Tibial nerve (tissue), 4 donors: Measurements from ENCODE around the gene SSBP2.

Experiments used
- CTCF ChIP-seq, 5 experiments: fragments of 200-600 bp in 3 of 5; fragments of 450-650 bp in 2 of 5; sonication (generic) in 3 of 5; IDR thresholded peaks; one replicate each; pipeline ENCODE4 v1.5.1; 2016 to 2019; ENCODE audit warnings: antibody characterized with exemption in 5 of 5, mild to moderate bottlenecking in 3 of 5, moderate library complexity in 2 of 5
- EP300 ChIP-seq, 2 donors: sonication (generic); formaldehyde crosslinking; IDR thresholded peaks; one replicate each; pipeline ENCODE4 v1.6.1; 2017; ENCODE audit warnings: antibody characterized with exemption in 2 of 2, mild to moderate bottlenecking in 1 of 2
- POLR2A ChIP-seq, 2 donors: fragments of 450-650 bp; IDR thresholded peaks; one replicate each; pipeline ENCODE4 v1.6.1; 2017; ENCODE audit warnings: antibody characterized with exemption in 2 of 2, mild to moderate bottlenecking in 2 of 2, moderate library complexity in 2 of 2

DNA sequence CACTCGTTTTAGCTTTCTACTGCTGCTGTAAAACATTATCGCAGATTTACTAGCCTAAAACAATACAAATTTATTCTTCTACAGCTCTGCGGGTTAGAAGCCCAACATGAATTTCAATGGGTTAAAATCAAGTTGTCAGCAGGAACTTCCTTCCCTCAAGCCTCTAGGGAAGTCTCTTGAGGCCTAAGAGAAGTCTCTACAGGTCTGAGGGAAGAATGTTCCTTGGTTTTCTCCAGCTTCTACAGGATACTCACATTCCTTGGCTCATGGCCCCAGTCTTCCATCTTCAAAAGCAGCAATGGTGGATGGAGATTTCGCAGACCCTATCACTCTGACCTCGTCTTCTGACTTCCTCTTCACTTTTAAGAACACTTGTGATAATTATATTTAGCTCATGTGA lies 21.6 kb upstream of the SSBP2 start:
- no peak for TF ChIP-seq CTCF (IDR thresholded peaks at IDR 0.05)
- TF ChIP-seq EP300 (IDR thresholded peaks at IDR 0.05): no peak
- TF ChIP-seq POLR2A (IDR thresholded peaks at IDR 0.05): no peak
